ENCODE measurements around the gene TRIM62.

Gene TRIM62

DNA sequence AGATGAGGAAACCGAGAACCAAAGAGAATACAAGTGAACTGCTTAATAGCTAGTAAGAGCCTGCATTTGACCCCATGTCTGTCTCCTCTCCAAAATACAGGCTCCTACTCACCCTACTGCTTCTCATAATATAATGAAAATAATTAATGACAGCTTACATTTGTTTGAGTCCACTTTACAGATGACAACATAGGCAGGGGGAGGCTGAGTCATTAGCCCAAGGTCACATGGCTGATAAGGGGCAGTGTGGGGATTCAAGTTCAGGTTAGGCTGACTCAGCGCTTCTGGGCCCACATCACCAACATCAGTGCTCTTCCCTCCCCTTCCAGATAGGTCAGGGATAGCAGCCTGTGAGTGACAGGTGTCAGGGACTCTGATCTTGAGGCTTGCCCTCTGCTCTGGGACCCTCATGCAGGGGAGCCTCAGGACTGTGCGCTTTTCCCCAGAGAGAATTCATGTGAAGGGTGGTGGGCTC lies 84.7 kb downstream of the TRIM62 start:
- no peak for DNase-seq

DNA sequence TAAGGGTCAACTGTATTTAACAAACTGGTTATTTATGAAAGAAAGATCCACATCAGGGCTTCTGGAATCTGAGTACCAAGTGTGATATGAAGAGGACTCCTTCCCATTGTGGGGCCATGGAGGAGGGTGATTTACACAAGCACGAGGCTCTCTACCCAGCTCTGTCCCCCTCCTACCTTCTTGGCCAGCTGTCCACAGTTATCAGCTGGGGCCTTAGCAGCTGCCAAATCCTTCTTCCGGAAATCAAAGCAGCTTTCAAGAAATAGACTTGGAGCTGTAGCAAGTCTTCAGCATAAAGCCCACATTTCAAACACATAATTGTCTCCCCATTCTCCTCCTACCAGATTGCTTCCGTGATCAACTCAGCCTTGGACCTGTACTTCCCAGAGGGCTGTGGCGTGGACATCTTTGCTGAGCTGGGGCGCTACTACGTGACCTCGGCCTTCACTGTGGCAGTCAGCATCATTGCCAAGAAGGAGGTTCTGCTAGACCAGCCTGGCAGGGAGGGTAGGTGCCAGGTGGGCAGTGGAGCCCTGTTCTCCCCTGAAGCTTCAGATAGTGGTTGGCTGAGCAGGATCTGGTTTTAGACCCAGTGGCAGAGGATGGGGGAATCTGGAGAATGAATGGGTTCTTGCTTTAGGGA lies 85.4 kb downstream of the TRIM62 start:
- DNase-seq = no peak
